Neural cell (in vitro differentiated cells): ENCODE data around the gene EI24. TPM values are rescaled to one million over a fixed set of nuclear protein-coding genes. Genes with fewer than 3 reads are reported as not detected.
A peak's percentile ranks its signal among the peaks of the same experiment; 100 is the strongest.

Experiments used
- H2AFZ ChIP-seq: fragments of 200-600, 300-800 bp; sonication (generic), shearing (Covaris generic); 2 replicates; pipeline ENCODE4 v1.6.0; 2014; ENCODE audit warnings: low read depth, mild to moderate bottlenecking, antibody characterized with exemption, low read length, moderate library complexity
- H3F3A ChIP-seq: fragments of 200-600 bp; shearing (Covaris generic); 2 replicates; pipeline ENCODE4 v1.6.1; 2016; ENCODE audit warnings: mild to moderate bottlenecking, moderate library complexity, mixed read lengths, antibody characterized with exemption, low read length; ENCODE audit not compliant: insufficient read depth, poor library complexity, severe bottlenecking
- H3K27ac ChIP-seq: fragments of 200-600, 300-800 bp; sonication (generic), shearing (Covaris generic); 2 replicates; pipeline ENCODE4 v1.5.1; 2014; ENCODE audit warnings: mild to moderate bottlenecking, low read length, moderate library complexity
- H3K27me3 ChIP-seq: fragments of 300-800, 200-600 bp; sonication (generic), shearing (Covaris generic); 2 replicates; pipeline ENCODE4 v1.6.0; 2014; ENCODE audit warnings: mild to moderate bottlenecking, low read depth, low read length, moderate library complexity; ENCODE audit not compliant: insufficient read depth
- H3K36me3 ChIP-seq: fragments of 300-800, 200-600 bp; sonication (generic), shearing (Covaris generic); 2 replicates; pipeline ENCODE4 v1.5.1; 2014; ENCODE audit warnings: mild to moderate bottlenecking, antibody characterized with exemption, low read length, moderate library complexity; ENCODE audit not compliant: insufficient read depth
- H3K4me2 ChIP-seq: fragments of 300-800, 200-600 bp; sonication (generic), shearing (Covaris generic); 2 replicates; pipeline ENCODE4 v1.6.0; 2014; ENCODE audit warnings: mild to moderate bottlenecking, low read length
- H3K4me3 ChIP-seq: fragments of 300-800, 200-600 bp; sonication (generic), shearing (Covaris generic); 2 replicates; pipeline ENCODE4 v1.5.1; 2014; ENCODE audit warnings: mild to moderate bottlenecking, low read length, moderate library complexity
- H3K79me2 ChIP-seq: fragments of 200-600 bp; shearing (Covaris generic); replicated peaks from 2 replicates; pipeline ENCODE4 v1.6.0; 2014; ENCODE audit warnings: mild to moderate bottlenecking, low read length, moderate library complexity; ENCODE audit not compliant: insufficient read depth
- H3K9ac ChIP-seq: fragments of 300-800, 200-600 bp; sonication (generic), shearing (Covaris generic); 2 replicates; pipeline ENCODE4 v1.6.1; 2016; ENCODE audit warnings: mild to moderate bottlenecking, low read length, mixed read lengths
- H3K9me2 ChIP-seq: fragments of 200-600 bp; shearing (Covaris generic); 2 replicates; pipeline ENCODE4 v1.6.1; 2016; ENCODE audit warnings: mild to moderate bottlenecking, low read length, mixed read lengths; ENCODE audit not compliant: insufficient read depth
- H3K9me3 ChIP-seq: fragments of 200-600, 300-800 bp; sonication (generic), shearing (Covaris generic); 2 replicates; pipeline ENCODE4 v1.6.1; 2016; ENCODE audit warnings: mild to moderate bottlenecking, mixed run types, low read length, moderate library complexity, mixed read lengths
- H4K20me1 ChIP-seq: fragments of 200-600 bp; shearing (Covaris generic); 2 replicates; pipeline ENCODE4 v1.6.1; 2016; ENCODE audit warnings: mild to moderate bottlenecking, mixed run types; ENCODE audit not compliant: insufficient read depth
- CTCF ChIP-seq: fragments of 450-650 bp; IDR thresholded peaks from 2 replicates; pipeline ENCODE4 v1.5.1; 2014; ENCODE audit warnings: antibody characterized with exemption, mild to moderate bottlenecking, moderate library complexity; ENCODE audit not compliant: poor library complexity, severe bottlenecking
- EP300 ChIP-seq: fragments of 450-650 bp; conservative IDR thresholded peaks from 2 replicates; pipeline ENCODE4 v1.6.1; 2014; ENCODE audit warnings: antibody characterized with exemption, mild to moderate bottlenecking, moderate library complexity; ENCODE audit not compliant: poor library complexity, severe bottlenecking
- EZH2 ChIP-seq: fragments of 200-600, 300-800 bp; shearing (Covaris generic), sonication (generic); IDR thresholded peaks from 2 replicates; pipeline ENCODE4 v1.6.1; 2014; ENCODE audit warnings: antibody characterized with exemption, low read length, borderline replicate concordance, mild to moderate bottlenecking; ENCODE audit not compliant: insufficient read depth, poor library complexity, severe bottlenecking
- MXI1 ChIP-seq: fragments of 450-650 bp; conservative IDR thresholded peaks from 2 replicates; pipeline ENCODE4 v1.6.1; 2014; ENCODE audit warnings: antibody characterized with exemption, mild to moderate bottlenecking; ENCODE audit not compliant: poor library complexity, severe bottlenecking
- POLR2AphosphoS5 ChIP-seq: IDR thresholded peaks from 2 replicates; pipeline ENCODE4 v1.6.1; 2012
- RAD21 ChIP-seq: fragments of 450-650 bp; conservative IDR thresholded peaks from 2 replicates; pipeline ENCODE4 v1.6.1; 2014; ENCODE audit warnings: antibody characterized with exemption, mild to moderate bottlenecking, moderate library complexity
- REST ChIP-seq: IDR thresholded peaks from 2 replicates; pipeline ENCODE4 v1.6.1; 2012; ENCODE audit warnings: borderline replicate concordance
- SMC3 ChIP-seq: fragments of 450-650 bp; conservative IDR thresholded peaks from 2 replicates; pipeline ENCODE4 v1.6.1; 2014; ENCODE audit warnings: antibody characterized with exemption, mild to moderate bottlenecking, moderate library complexity; ENCODE audit not compliant: poor library complexity
- TAF1 ChIP-seq: IDR thresholded peaks from 2 replicates; pipeline ENCODE4 v1.6.1; 2012; ENCODE audit warnings: low read depth
- polyA plus RNA-seq: library from polyadenylated mRNA; depleted of rRNA; stranded (reverse); fragments of >200 nt; gene quantifications from 2 replicates; pipeline ENCODE4 v1.2.3, GENCODE V29; 2014
- small RNA-seq, 3 experiments: library from RNA; depleted of rRNA; stranded (forward); fragments of <200 nt; gene quantifications; one replicate each; pipeline ENCODE3, GENCODE V24; 2012

EI24 gene
- polyA plus RNA-seq, 1 donor from 2014 or later = 92.5 TPM

- TF ChIP-seq RAD21 = no peak
- no peak for TF ChIP-seq EZH2
- TF ChIP-seq POLR2AphosphoS5 = no peak
- TF ChIP-seq SMC3 = no peak
- no peak for TF ChIP-seq CTCF
- no peak for TF ChIP-seq TAF1
- no peak for TF ChIP-seq MXI1
- TF ChIP-seq EP300 = no peak
- TF ChIP-seq REST = no peak
- Histone ChIP-seq H3K4me2 (peak overlapping the region; percentile 89), H3K27ac (peak overlapping the region; percentile 95), H3K79me2 (peaks cover 37% of the 10 kb centered on the region), H3K9me3 (no peaks in the 10 kb centered on the region), H3K27me3 (no peaks in the 10 kb centered on the region), H2AFZ (peak overlapping the region; percentile 61), H3K36me3 (no peaks in the 10 kb centered on the region), H3F3A (peaks cover 10% of the 10 kb centered on the region), H4K20me1 (no peaks in the 10 kb centered on the region), H3K9ac (peak overlapping the region; percentile 93), H3K9me2 (no peaks in the 10 kb centered on the region), H3K4me3 (peak overlapping the region; percentile 78)
Observed at GRCh38 chr11:125627236-125627910, 58.1 kb downstream of the EI24 start.

Small RNA genes lying within 50 kb of the gene (small RNA-seq; reads per million reads assigned to genes)
- 0 reads per million in 3 experiments for gene RNU6-1156P

Other genes with a start within 250 kb of the EI24 start
- 502 and 545 TPM in 2 replicates for gene FEZ1, start 73.2 kb upstream of the EI24 start, polyA plus RNA-seq
- 54.3 and 54.6 TPM in 2 replicates for gene STT3A, start 23.4 kb downstream of the EI24 start, polyA plus RNA-seq
- 29.5 and 33.0 TPM in 2 replicates for gene CHEK1, start 55.7 kb downstream of the EI24 start, polyA plus RNA-seq
- 0.52 TPM in 1 of 2 replicates, not detected in the other for gene ACRV1, start 111.4 kb downstream of the EI24 start, polyA plus RNA-seq
- not detected in 2 replicates for gene PATE1, start 176.8 kb downstream of the EI24 start, polyA plus RNA-seq
- gene PATE2, start 209.4 kb downstream of the EI24 start, polyA plus RNA-seq = not detected in 2 replicates
- not detected in 2 replicates for gene PATE3, start 218.7 kb downstream of the EI24 start, polyA plus RNA-seq